HS-5 (cell line): ENCODE results near the gene DEFB112.

Source experiments
- DNase-seq: peaks from one replicate; pipeline ENCODE4 v3.0.0-alpha.2; 2012; ENCODE audit warnings: low read depth

DEFB112 gene

DNA sequence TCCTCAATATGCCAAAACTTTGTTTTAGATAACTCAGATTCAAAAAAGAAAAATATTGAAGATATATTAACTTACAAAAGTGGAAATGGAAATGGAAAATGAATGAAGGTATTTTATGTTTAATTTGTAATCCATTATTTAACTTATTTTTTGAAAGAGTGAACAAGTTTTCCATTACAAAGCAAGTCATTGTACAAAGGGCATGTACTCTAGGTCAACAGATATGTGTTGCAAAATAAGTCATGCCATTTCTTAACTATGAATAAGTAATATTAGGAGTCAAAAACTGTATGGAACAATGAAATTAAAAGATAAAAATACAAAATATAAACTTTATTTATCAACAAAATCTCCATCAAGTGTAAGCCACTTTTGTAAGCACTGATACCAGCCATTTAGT is 54.5 kb downstream of the DEFB112 start:
- DNase-seq = no peak
